Sigmoid colon (tissue), 7 donors: Measurements from ENCODE around the gene GRIK1. TPM values are rescaled to one million over a fixed set of nuclear protein-coding genes. Genes with fewer than 3 reads are reported as not detected.

Experiments
- DNase-seq: peaks from one replicate; pipeline ENCODE4 v3.0.0-alpha.2; 2019
- H3K27ac ChIP-seq, 4 donors: fragments of 200-600 bp; sonication (generic); one replicate each; pipeline ENCODE4 v1.5.1; 2016 to 2019; ENCODE audit warnings: mild to moderate bottlenecking in 1 of 4
- H3K27me3 ChIP-seq, 3 donors: fragments of 200-600 bp; sonication (generic); one replicate each; pipeline ENCODE4 v1.5.1; 2019; ENCODE audit warnings: mild to moderate bottlenecking in 1 of 3
- H3K36me3 ChIP-seq, 4 donors: fragments of 200-600 bp; sonication (generic); one replicate each; pipeline ENCODE4 v1.5.1; 2016 to 2019
- H3K4me1 ChIP-seq, 4 donors: fragments of 200-600 bp; sonication (generic); one replicate each; pipeline ENCODE4 v1.5.1; 2017 to 2019
- H3K4me3 ChIP-seq, 4 donors: fragments of 200-600 bp; sonication (generic); one replicate each; pipeline ENCODE4 v1.5.1; 2017 to 2019; ENCODE audit warnings: mild to moderate bottlenecking in 2 of 4, moderate library complexity in 1 of 4
- H3K9me3 ChIP-seq, 4 donors: fragments of 200-600 bp in 3 of 4; sonication (generic) in 3 of 4; one replicate each; pipeline versions ENCODE4 v1.5.1 to v1.6.1; 2013 to 2019
- CTCF ChIP-seq, 4 experiments: fragments of 450-650 bp in 3 of 4; fragments of 200-600 bp in 1 of 4; IDR thresholded peaks; one replicate each; pipeline ENCODE4 v1.5.1; 2016 to 2019; ENCODE audit warnings: antibody characterized with exemption in 4 of 4, mild to moderate bottlenecking in 3 of 4, moderate library complexity in 2 of 4
- EP300 ChIP-seq, 4 donors: sonication (generic); formaldehyde crosslinking; IDR thresholded peaks; one replicate each; pipeline ENCODE4 v1.6.1; 2017; ENCODE audit warnings: antibody characterized with exemption in 4 of 4
- POLR2A ChIP-seq, 2 donors: fragments of 450-650 bp; IDR thresholded peaks; one replicate each; pipeline ENCODE4 v1.6.1; 2016; ENCODE audit warnings: antibody characterized with exemption in 2 of 2, mild to moderate bottlenecking in 2 of 2, moderate library complexity in 2 of 2
- POLR2AphosphoS5 ChIP-seq, 4 donors: sonication (generic); formaldehyde crosslinking; IDR thresholded peaks; one replicate each; pipeline ENCODE4 v1.6.1; 2017; ENCODE audit warnings: antibody characterized with exemption in 4 of 4
- WGBS, 2 donors: extraction: QIAGEN DNeasy Blood & Tissue Kit; methylation state at CpG; one replicate each; pipeline ENCODE4 v1.1.7; 2013; 5-methylcytosine and 5-hydroxymethylcytosine counted together
- intact Hi-C: fragments of 100-400 bp; cut with DNase I; formaldehyde crosslinking; loops from one replicate; pipeline ENCODE4 v1.15.1; 2023
- polyA plus RNA-seq, 3 donors: library from polyadenylated mRNA; stranded (reverse); fragments of 200-250 nt; gene quantifications; one replicate each; pipeline ENCODE4 v1.2.3, GENCODE V29; 2013
- total RNA-seq, 4 donors: library from RNA; depleted of rRNA; stranded (reverse); fragments of >200 nt; gene quantifications; one replicate each; pipeline ENCODE4 v1.1.0, GENCODE V29; 2016
- donor health status: healthy with polysubstance abuse.
- donor health status: Bipolar disorder and iron deficiency.
- donor health status: healthy.

GRIK1 gene
- total and polyA plus RNA-seq, 7 donors = under 0.01 to 0.49 (median 0.13) TPM; not detected in 4

DNA sequence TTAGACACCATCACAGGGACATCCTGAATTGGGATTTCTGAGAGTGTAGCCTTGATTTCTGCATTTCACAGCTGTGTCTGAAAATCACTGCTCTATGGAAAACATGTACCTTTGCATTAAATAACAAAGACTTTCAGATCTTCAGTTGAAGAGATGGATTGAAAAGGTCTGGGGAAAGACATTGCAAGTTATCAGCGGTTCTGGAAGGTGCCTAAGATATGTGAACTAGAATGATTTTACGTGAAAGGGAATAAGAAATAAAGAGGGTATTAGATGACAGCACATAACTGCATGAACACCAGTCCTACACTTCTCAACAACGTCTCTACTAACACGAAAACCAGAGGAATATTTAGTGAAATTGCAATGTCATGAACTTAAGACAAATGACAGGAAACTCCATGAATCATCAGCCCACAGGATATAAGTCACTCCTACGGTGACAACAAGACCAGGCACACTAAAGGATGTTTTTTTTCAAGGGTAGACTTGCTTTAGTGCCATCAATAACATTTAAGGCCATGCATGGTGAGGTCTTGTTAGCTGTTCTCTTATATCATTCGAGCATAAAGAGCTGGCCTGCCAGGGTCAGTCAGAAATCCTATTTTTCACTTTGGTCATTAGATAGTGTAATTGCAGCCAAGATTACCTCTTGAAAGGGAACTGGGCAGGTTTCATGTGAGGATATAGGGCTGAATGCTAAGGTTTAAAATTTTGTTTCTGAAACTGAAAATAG is 283.1 kb downstream of the GRIK1 start:
- no peak for DNase-seq
- no peaks in the 10 kb centered on the region for H3K9me3 ChIP-seq
- no peaks in the 10 kb centered on the region for H3K4me1 ChIP-seq
- H3K4me3 ChIP-seq = no peak overlapping the region
- intact Hi-C loops = no loop called here
- WGBS, 2 donors = 33 to 69% methylated on average over 6 of the region's 6 CpGs
- TF ChIP-seq POLR2AphosphoS5 (IDR thresholded peaks at IDR 0.05) (no peak), POLR2A (IDR thresholded peaks at IDR 0.05) (no peak), EP300 (IDR thresholded peaks at IDR 0.05) (no peak), CTCF (IDR thresholded peaks at IDR 0.05) (no peak)
- H3K27ac ChIP-seq = no peak overlapping the region
- H3K27me3 ChIP-seq = no peaks in the 10 kb centered on the region
- H3K36me3 ChIP-seq = no peaks in the 10 kb centered on the region

- no peak for TF ChIP-seq POLR2AphosphoS5 (IDR thresholded peaks at IDR 0.05)
- TF ChIP-seq CTCF (IDR thresholded peaks at IDR 0.05) = no peak
- TF ChIP-seq POLR2A (IDR thresholded peaks at IDR 0.05) = no peak
- TF ChIP-seq EP300 (IDR thresholded peaks at IDR 0.05) = no peak
- H3K9me3 ChIP-seq = no peaks in the 10 kb centered on the region
- no peak overlapping the region for H3K4me3 ChIP-seq
- H3K27ac ChIP-seq = no peak overlapping the region
- H3K4me1 ChIP-seq = no peaks in the 10 kb centered on the region
- intact Hi-C loops = no loop called here
- no peaks in the 10 kb centered on the region for H3K27me3 ChIP-seq
- WGBS, 2 donors = 93% methylated on average over 6 of the region's 6 CpGs
- no peak for DNase-seq
- H3K36me3 ChIP-seq = no peaks in the 10 kb centered on the region
Measured at GRCh38 chr21:29655577-29655976, 284.2 kb downstream of the GRIK1 start.

- DNase-seq = no peak
- Histone ChIP-seq H3K9me3 (no peaks in the 10 kb centered on the region), H3K4me3 (no peak overlapping the region), H3K27ac (no peak overlapping the region), H3K4me1 (no peaks in the 10 kb centered on the region), H3K36me3 (no peaks in the 10 kb centered on the region), H3K27me3 (no peaks in the 10 kb centered on the region)
- TF ChIP-seq EP300 (IDR thresholded peaks at IDR 0.05) = no peak
- TF ChIP-seq CTCF (IDR thresholded peaks at IDR 0.05) = no peak
- no peak for TF ChIP-seq POLR2A (IDR thresholded peaks at IDR 0.05)
- no peak for TF ChIP-seq POLR2AphosphoS5 (IDR thresholded peaks at IDR 0.05)
- 93% methylated on average over 3 of the region's 3 CpGs for WGBS, 2 donors
- intact Hi-C loops = no loop called here
Measured at GRCh38 chr21:29654855-29655254, 284.9 kb downstream of the GRIK1 start.

- H3K4me3 ChIP-seq = no peak overlapping the region
- H3K9me3 ChIP-seq = no peaks in the 10 kb centered on the region
- H3K4me1 ChIP-seq = no peaks in the 10 kb centered on the region
- no peaks in the 10 kb centered on the region for H3K36me3 ChIP-seq
- no peaks in the 10 kb centered on the region for H3K27me3 ChIP-seq
- H3K27ac ChIP-seq = no peak overlapping the region
- no peak for DNase-seq
- intact Hi-C loops = no loop called here
- TF ChIP-seq POLR2AphosphoS5 (IDR thresholded peaks at IDR 0.05) (no peak), POLR2A (IDR thresholded peaks at IDR 0.05) (no peak), CTCF (IDR thresholded peaks at IDR 0.05) (no peak), EP300 (IDR thresholded peaks at IDR 0.05) (no peak)
Measured at GRCh38 chr21:29654203-29654602, 285.6 kb downstream of the GRIK1 start.

- Histone ChIP-seq H3K4me3 (no peak overlapping the region), H3K27me3 (no peaks in the 10 kb centered on the region), H3K9me3 (no peaks in the 10 kb centered on the region), H3K4me1 (no peaks in the 10 kb centered on the region), H3K36me3 (no peaks in the 10 kb centered on the region), H3K27ac (no peak overlapping the region)
- intact Hi-C loops = no loop called here
- DNase-seq = no peak
- no peak for TF ChIP-seq POLR2AphosphoS5 (IDR thresholded peaks at IDR 0.05)
- 89% methylated on average over 6 of the region's 6 CpGs for WGBS, 2 donors
Measured at GRCh38 chr21:29650523-29651022, 289.2 kb downstream of the GRIK1 start.
